HG02884 (cell line): ENCODE results near the gene FBXO48.
"Not testable (repeated sequence)": the region's sequence is repeated elsewhere in the genome, so short reads cannot be mapped to it uniquely, and the experiment has no call there.

ENCODE experiments used
- ATAC-seq: cut with Tn5 transposase; IDR thresholded peaks from one replicate; pipeline ENCODE4 v1.9.1; 2021; ENCODE audit warnings: mild to moderate bottlenecking, moderate library complexity; ENCODE audit not compliant: unreplicated experiment

The FBXO48 gene

GRCh38 chr2:68472796-68473414, 5.8 kb upstream of the FBXO48 start:
- ATAC-seq = no peak

- ATAC-seq = no peak
Observed at GRCh38 chr2:68471385-68471784, 4.3 kb upstream of the FBXO48 start.

GRCh38 chr2:68469935-68470334, 2.8 kb upstream of the FBXO48 start:
- ATAC-seq = no peak

GRCh38 chr2:68468801-68469200, 1.7 kb upstream of the FBXO48 start:
- no peak for ATAC-seq

- ATAC-seq = peak; percentile 21
Observed at GRCh38 chr2:68466778-68467076, 367 bp downstream of the FBXO48 start.

DNA sequence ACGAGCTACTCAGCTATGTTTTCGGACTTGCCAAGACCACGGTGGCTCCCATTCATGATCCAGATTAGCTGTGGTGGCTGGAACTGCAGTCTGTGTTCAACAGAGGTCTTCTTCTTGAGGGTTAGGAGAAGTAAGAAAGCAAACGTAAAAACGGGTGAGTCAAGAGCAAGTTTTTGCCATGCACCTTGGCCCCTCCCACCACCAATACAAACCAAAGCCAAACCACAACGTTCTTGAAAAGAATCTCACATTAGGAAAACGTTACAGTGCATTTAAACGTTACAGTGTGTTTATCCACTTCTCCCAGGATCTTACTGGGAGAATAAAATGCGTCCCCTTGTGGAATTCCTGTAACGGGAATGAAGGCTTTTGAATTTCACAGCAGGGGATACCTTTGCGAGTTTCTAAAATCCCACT, 725 bp downstream of the FBXO48 start:
- ATAC-seq = no peak

DNA sequence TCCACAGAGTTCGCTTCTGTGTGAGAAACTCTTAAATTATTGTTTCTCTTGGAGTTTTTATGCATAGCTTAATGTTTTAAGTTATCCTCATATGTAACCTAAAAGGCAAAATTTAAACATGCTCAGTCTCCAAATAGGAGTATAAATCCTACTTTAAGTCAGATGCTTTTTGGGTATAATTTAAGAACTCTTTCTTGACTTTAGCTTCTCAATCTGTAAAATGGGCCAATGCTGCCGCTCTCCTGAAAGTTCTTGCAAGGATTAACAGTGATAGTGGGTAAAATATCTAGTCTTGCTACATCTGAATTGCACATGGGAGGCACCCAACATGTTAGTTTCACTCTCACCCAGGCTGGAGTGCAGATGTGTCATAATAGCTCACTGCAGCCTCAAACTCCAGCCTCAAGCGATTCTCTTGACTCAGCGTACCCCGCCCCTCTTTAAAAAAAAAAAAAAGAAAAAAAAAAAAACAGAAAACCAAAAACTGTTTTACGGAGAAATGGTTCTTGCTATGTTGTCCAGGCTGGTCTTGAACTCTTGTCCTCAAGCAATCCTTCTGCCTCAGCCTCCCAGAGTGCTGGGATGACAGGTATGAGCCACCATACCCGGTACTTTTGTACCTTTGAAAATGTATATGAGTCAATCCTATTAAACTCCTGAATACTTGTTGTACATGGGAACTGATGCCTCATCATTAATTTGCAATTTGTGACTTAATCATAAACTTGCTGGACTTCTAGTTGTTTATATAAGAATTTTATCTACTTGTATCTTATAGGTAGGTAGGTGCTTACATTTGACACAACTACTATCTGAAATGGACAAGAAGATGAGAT, 1.8 kb downstream of the FBXO48 start:
- no peak for ATAC-seq

DNA sequence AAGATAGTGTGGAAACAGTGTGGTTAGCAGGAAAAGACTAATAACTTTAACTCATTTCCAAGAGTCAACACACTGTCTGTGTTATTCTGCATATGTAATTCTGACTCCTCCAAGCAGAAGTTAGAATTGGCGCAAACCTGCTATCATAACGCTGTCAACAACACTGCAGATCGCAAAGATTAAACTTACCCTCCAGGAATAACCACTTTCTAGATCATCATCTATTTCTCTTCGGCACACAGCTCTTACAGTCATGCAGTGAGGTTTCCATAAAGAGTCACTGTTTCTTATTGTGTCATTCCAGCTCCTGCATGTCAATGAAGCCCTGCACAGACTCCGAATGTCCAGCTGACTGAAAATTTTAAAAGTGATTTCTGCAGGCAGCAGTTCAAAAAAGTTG, 2.4 kb downstream of the FBXO48 start:
- ATAC-seq = no peak

DNA sequence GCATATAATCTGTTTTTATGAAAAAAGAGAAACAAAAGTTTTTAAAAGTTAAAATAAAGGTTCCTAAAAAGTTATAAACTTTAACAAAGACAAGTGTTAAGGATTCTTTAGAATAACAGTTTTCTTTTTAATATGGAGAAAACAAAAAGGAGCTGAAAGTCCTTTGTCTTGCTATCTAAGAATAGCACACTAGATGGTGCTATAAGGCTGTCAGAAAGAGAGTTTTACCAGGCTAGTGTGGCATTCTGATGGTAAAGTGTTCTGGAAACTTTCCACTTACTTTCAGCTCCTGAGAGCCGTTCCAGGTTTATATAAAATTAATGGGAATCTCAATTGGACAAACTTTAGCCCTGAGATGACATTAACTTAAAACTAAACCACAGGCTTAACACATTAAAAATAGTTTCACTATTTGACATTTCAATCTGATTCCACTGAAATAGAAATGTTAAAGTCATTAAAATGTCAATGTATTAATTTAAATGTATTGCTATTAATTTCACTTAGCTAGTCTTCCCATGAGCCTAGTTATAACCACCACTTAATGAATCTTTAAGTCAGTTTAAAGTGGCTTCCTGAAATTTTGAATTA, 3.7 kb downstream of the FBXO48 start:
- ATAC-seq = no peak

GRCh38 chr2:68458981-68459380, 8.1 kb downstream of the FBXO48 start:
- no peak for ATAC-seq

- no peak for ATAC-seq
Observed at GRCh38 chr2:68456198-68456597, 10.9 kb downstream of the FBXO48 start.

- no peak for ATAC-seq
Observed at GRCh38 chr2:68454719-68455118, 12.4 kb downstream of the FBXO48 start.

DNA sequence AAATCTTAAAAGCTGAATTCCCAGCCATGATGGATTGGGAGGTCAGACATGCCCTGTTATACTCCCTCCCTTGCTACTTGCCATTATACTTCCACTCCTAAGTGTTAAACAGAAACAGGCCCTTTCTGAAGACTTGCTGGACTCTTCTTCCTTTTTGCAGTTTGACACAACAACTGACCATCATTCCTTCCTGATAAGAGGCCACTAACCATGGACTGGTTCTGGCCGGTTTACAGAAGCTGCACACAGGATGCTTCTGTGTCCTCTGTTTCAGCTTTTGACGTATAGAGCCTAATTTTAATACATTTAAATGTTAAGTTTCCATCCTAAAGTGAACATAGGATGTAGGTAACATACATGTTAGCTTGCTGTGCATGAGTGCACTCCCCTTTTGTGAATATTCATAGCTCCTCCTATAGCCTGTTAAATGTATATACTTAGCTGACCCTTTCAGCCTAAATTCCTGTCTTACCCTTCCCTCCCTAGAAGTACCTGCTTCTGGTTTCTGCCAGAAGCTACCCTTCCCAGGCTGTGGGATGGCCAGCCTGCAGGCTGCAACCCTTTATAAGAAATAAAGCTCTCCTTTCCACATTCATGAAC, 13.2 kb downstream of the FBXO48 start:
- no peak for ATAC-seq

DNA sequence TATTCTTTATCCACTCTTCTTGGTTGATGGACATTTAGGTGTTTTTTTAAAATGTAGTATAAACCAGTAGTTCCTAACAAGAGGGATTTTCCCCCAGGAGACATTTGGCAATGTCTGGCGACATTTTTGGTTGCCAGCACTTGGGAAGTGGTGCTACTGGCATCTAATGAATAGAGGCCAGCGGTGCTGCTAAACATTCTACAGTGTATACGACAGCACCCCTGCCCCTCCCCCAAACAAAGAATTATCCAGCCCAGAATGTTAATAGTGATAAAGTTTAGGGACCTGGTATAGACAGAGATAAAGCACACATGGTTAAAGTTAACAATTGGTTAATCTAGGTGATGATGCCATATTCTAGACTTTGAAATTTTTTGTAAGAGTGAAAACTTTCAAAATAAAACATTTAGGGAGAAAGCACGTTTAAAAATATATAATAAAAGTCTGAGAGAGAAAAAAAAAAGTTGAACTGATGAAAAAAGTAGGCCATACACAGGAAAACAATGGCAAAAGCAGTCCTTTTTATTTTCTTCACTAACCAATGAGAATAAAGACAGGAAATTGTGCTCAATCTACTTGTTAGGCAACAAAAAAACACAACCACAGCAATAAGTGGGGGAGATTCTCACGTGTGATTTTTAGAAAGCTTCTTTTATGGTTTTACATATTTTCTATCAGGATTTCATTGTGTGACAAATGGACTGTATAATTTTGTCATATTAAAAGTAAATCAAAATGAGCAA, 14.8 kb downstream of the FBXO48 start:
- no peak for ATAC-seq

GRCh38 chr2:68448671-68449653, 18.1 kb downstream of the FBXO48 start:
- ATAC-seq = no peak

- ATAC-seq = no peak
Observed at GRCh38 chr2:68447118-68447517, 20.0 kb downstream of the FBXO48 start.

DNA sequence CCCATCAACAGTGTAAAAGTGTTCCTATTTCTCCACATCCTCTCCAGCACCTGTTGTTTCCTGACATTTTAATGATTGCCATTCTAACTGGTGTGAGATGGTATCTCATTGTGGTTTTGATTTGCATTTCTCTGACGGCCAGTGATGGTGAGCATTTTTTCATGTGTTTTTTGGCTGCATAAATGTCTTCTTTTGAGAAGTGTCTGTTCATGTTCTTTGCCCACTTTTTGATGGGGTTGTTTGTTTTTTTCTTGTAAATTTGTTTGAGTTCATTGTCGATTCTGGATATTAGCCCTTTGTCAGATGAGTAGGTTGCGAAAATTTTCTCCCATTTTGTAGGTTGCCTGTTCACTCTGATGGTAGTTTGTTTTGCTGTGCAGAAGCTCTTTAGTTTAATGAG, 20.7 kb downstream of the FBXO48 start:
- ATAC-seq = not testable (repeated sequence)

GRCh38 chr2:68441994-68442322, 25.1 kb downstream of the FBXO48 start:
- no peak for ATAC-seq

GRCh38 chr2:68441179-68441993, 25.7 kb downstream of the FBXO48 start:
- ATAC-seq = peak; percentile 95
